ENCODE results near the gene CNPY3. TPM values are rescaled to one million over a fixed set of nuclear protein-coding genes. Genes with fewer than 3 reads are reported as not detected.

CNPY3 gene
- total and polyA plus RNA-seq, 10 of the 15 experiments (the other 5 are each of a cell fraction or from before 2014, with no cell fraction given) = 7.2 to 102 (median 73.6) TPM

- H3K4me2 ChIP-seq (ENCODE audit: control insufficient read depth, insufficient read depth) = no peak overlapping the region
- no peaks in the 10 kb centered on the region for H3K9me3 ChIP-seq (replicated peaks; ENCODE audit: control insufficient read depth, insufficient read depth, low read length)
- TF ChIP-seq CBX5 (IDR thresholded peaks at IDR 0.05; ENCODE audit: low read depth) = no peak
- TF ChIP-seq ZNF24 (IDR thresholded peaks at IDR 0.05) = no peak
- TF ChIP-seq BHLHE40 (IDR thresholded peaks at IDR 0.05; ENCODE audit: borderline replicate concordance in 1 of 2, low read depth in 2 of 2, low read length in 1 of 2) = no peak
- no peak for TF ChIP-seq RELB (IDR thresholded peaks at IDR 0.05; ENCODE audit: low read depth)
- TF ChIP-seq NFIC (IDR thresholded peaks at IDR 0.05; ENCODE audit: low read depth, low read length) = no peak
- no peak for TF ChIP-seq HCFC1 (IDR thresholded peaks at IDR 0.05; ENCODE audit: low read length)
- no peak for TF ChIP-seq POLR2AphosphoS2 (IDR thresholded peaks at IDR 0.05; ENCODE audit: low read depth, low read length)
- TF ChIP-seq LARP7 (IDR thresholded peaks at IDR 0.05) = no peak
- TF ChIP-seq MTA2 (IDR thresholded peaks at IDR 0.05; ENCODE audit: low read depth) = no peak
- no peak for TF ChIP-seq CHD2 (IDR thresholded peaks at IDR 0.05; ENCODE audit: borderline replicate concordance, low read depth, low read length)
- ChIA-PET CTCF (interaction anchor here (1.4 to 1.5 kb wide), 2 partner anchors 45 to 185 kb away, joined by 5 to 8 read pairs; no protein-coding TSS in a partner anchor), SMC1A (ENCODE audit: uncharacterized antibody, unreplicated experiment) (no interaction called here), POLR2A (no interaction called here), RAD21 (ENCODE audit: unreplicated experiment) (no interaction called here)
- H2AFZ ChIP-seq (ENCODE audit: control insufficient read depth, low read depth, low read length) = no peak overlapping the region
- FAIRE-seq = no peak
- no TSS peak for BruUV-seq (replicated peaks)
- no peak overlapping the region for H3K27ac ChIP-seq (ENCODE audit: control insufficient read depth, insufficient read depth)
- H3K9ac ChIP-seq (ENCODE audit: control insufficient read depth, insufficient read depth, low read length) = no peak overlapping the region
- no peak for ATAC-seq
- intact Hi-C loops (cut with micrococcal nuclease; ENCODE audit: unreplicated experiment) = no loop called here
- H3K4me1 ChIP-seq (ENCODE audit: control insufficient read depth, insufficient read depth, low read length) = no peaks in the 10 kb centered on the region
- no peak for DNase-seq (ENCODE audit: low read depth, low spot score)
- 94% methylated on average over 8 of the region's 8 CpGs for WGBS (ENCODE audit: insufficient coverage, insufficient replicate concordance, low lambda C conversion rate, missing lambda C conversion rate)
- H3K79me2 ChIP-seq (ENCODE audit: control insufficient read depth, insufficient read depth, low read length) = no peaks in the 10 kb centered on the region
- in situ Hi-C loops (cut with MboI) = no loop called here
- H3K36me3 ChIP-seq (ENCODE audit: control insufficient read depth in 2 of 2, insufficient read depth in 2 of 2, low read length in 1 of 2) = no peaks in the 10 kb centered on the region
- no peak overlapping the region for H3K4me3 ChIP-seq
- H4K20me1 ChIP-seq (ENCODE audit: control insufficient read depth, insufficient read depth) = no peaks in the 10 kb centered on the region
- no peaks in the 10 kb centered on the region for H3K27me3 ChIP-seq (replicated peaks in 1 of 2; ENCODE audit: control insufficient read depth in 2 of 2, insufficient read depth in 2 of 2, low read length in 1 of 2)
Measured at GRCh38 chr6:42958125-42958524, 28.8 kb downstream of the CNPY3 start.

Measured in GM12878 (cell line).